WI38 (cell line): ENCODE data around the gene KBTBD12.
"Not testable (repeated sequence)": the region's sequence is repeated elsewhere in the genome, so short reads cannot be mapped to it uniquely, and the experiment has no call there.

Experiments
- H3K4me3 ChIP-seq: 2 replicates; pipeline ENCODE4 v1.5.1; 2011; ENCODE audit warnings: low read depth, mild to moderate bottlenecking, control low read depth, low read length
- TF ChIP-seq, protein P1 (sequence below): IDR thresholded peaks from 2 replicates; pipeline ENCODE4 v1.5.1; 2012; ENCODE audit warnings: low read depth, mild to moderate bottlenecking, control low read depth, low read length

The KBTBD12 gene

GRCh38 chr3:127889976-127890650, 24.9 kb upstream of the KBTBD12 start:
- TF ChIP-seq, protein P1, sequence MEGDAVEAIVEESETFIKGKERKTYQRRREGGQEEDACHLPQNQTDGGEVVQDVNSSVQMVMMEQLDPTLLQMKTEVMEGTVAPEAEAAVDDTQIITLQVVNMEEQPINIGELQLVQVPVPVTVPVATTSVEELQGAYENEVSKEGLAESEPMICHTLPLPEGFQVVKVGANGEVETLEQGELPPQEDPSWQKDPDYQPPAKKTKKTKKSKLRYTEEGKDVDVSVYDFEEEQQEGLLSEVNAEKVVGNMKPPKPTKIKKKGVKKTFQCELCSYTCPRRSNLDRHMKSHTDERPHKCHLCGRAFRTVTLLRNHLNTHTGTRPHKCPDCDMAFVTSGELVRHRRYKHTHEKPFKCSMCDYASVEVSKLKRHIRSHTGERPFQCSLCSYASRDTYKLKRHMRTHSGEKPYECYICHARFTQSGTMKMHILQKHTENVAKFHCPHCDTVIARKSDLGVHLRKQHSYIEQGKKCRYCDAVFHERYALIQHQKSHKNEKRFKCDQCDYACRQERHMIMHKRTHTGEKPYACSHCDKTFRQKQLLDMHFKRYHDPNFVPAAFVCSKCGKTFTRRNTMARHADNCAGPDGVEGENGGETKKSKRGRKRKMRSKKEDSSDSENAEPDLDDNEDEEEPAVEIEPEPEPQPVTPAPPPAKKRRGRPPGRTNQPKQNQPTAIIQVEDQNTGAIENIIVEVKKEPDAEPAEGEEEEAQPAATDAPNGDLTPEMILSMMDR = no peak
- no peak overlapping the region for H3K4me3 ChIP-seq

DNA sequence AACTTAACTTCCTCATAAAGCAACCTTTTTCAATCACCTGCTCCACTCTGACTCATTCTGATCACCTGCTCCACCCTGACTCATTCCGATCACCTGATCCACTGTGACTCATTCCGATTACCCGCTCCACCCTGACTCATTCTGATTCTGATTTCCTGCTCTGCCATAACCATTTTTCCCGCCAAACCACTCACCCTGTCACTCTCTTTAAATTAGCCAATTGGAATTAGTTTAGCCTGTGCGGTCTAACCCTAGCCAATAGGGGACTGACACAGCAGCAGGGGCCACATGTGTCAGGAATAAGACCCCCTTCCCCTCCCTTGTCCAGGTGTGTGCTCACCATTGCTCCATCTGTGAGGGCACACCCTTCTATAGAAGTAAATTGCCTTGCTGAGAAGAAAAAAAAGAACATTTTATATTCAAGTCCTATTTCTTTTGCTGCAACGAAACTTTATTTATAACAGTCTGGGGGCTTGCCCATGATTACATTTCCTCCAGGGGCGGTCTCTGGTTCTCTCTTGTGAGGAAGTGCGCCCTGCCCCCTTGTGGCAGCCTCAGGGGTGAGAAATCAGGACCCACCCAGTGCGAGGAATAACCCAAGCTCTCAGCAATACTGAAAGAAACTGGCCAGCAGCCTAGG, 24.3 kb upstream of the KBTBD12 start:
- H3K4me3 ChIP-seq = not testable (repeated sequence)

- no peak overlapping the region for H3K4me3 ChIP-seq
- TF ChIP-seq, protein P1 = no peak
Observed at GRCh38 chr3:127894481-127894880, 20.6 kb upstream of the KBTBD12 start.

- TF ChIP-seq, protein P1 = no peak
- H3K4me3 ChIP-seq = no peak overlapping the region
Observed at GRCh38 chr3:127899200-127899599, 15.8 kb upstream of the KBTBD12 start.

DNA sequence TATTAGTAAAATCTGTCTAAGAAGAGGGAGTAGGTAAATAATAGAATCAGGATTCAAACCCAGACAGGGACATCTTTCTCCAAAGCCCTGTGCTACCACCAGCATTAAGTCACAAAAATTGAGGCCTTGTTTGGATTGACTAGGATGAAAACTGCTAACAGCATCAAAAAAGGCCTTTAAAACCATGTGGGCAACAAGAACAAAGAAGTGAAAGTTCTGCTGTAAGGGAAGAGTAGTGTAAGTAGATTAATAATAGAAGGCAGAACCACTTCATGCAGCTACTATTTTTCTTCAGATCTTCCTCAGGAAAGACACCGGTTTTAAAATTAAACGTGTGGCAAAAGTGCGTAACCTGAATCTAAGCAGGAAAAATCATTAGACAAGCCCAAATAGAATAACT, 15.3 kb upstream of the KBTBD12 start:
- TF ChIP-seq, protein P1 = no peak
- H3K4me3 ChIP-seq = no peak overlapping the region

GRCh38 chr3:127900536-127900935, 14.5 kb upstream of the KBTBD12 start:
- TF ChIP-seq, protein P1 = no peak
- no peak overlapping the region for H3K4me3 ChIP-seq

- no peak overlapping the region for H3K4me3 ChIP-seq
- TF ChIP-seq, protein P1 = no peak
Observed at GRCh38 chr3:127902486-127902885, 12.5 kb upstream of the KBTBD12 start.
